Astrocyte (in vitro differentiated cells and primary cell): ENCODE data around the gene IGDCC3.

Experiments
- CTCF ChIP-seq: IDR thresholded peaks from 2 replicates; pipeline ENCODE4 v1.5.1; 2011; ENCODE audit warnings: low read depth, mild to moderate bottlenecking, inconsistent platforms, low read length, moderate library complexity; ENCODE audit not compliant: insufficient read depth
- EZH2 ChIP-seq: IDR thresholded peaks from 2 replicates; pipeline ENCODE4 v1.6.1; 2012; ENCODE audit warnings: mild to moderate bottlenecking, low read length, inconsistent platforms; ENCODE audit not compliant: insufficient read depth

DNA sequence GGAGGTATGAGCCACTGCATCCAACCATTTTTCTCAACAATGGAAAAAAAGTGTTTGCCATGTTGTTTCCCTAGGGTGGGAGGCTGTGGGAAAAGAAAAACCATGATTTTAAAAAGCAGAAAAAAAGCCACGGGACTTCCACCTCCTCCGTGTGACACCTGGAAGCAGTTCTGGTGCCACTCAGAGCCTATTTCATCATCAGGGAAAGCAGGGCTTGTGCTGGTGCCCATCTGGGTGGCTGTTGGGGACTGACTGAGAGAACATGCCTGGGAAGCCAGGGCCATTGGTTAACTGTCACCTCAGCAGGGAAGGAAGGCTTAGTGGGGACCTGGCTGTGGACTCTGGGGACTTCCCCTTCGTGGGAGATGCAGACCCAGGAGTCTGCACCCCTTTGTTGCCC, 66.0 kb downstream of the IGDCC3 start:
- TF ChIP-seq CTCF (no peak), EZH2 (no peak)
